GM12878 (cell line): ENCODE results near the gene NUBPL. TPM values are rescaled to one million over a fixed set of nuclear protein-coding genes. Genes with fewer than 3 reads are reported as not detected.
"Not testable (repeated sequence)": the region's sequence is repeated elsewhere in the genome, so short reads cannot be mapped to it uniquely, and the experiment has no call there.

ENCODE experiments used
- ATAC-seq: fragments of 200-7000 bp; cut with Tn5 transposase; 3 replicates; pipeline ENCODE4 v1.9.1; 2020; ENCODE audit warnings: mild to moderate bottlenecking, moderate library complexity
- BruUV-seq: library from RNA; stranded (reverse); fragments of 400-500 nt; replicated peaks from 2 replicates; lab custom pipeline; 2021; lab: Mats Ljungman, UMichigan
- CTCF ChIA-PET: fragments of 300-600 bp; sonication (Branson Sonifier 250); formaldehyde crosslinking; extraction: SDS; loops from one replicate; lab custom pipeline; 2021; ENCODE audit warnings: inconsistent platforms; lab: Yijun Ruan, JAX
- POLR2A ChIA-PET: fragments of 350-600 bp; formaldehyde crosslinking; extraction: SDS; loops from one replicate; lab custom pipeline; 2021; ENCODE audit warnings: inconsistent platforms; lab: Charles Lee
- RAD21 ChIA-PET: fragments of 300-600 bp; sonication (Branson Sonifier 250); formaldehyde crosslinking; loops from one replicate; lab custom pipeline; 2023; ENCODE audit warnings: antibody characterized with exemption; ENCODE audit not compliant: unreplicated experiment; lab: Charles Lee
- SMC1A ChIA-PET: fragments of 300-600 bp; sonication (Branson Sonifier 250); formaldehyde crosslinking; loops from one replicate; lab custom pipeline; 2023; ENCODE audit not compliant: unreplicated experiment, uncharacterized antibody; lab: Charles Lee
- DNase-seq: peaks from one replicate; pipeline ENCODE4 v3.0.0-alpha.2; 2011; ENCODE audit warnings: low read depth, low spot score
- FAIRE-seq: peaks from 3 replicates; lab custom pipeline; 2011; peaks lifted over from hg19 to GRCh38; lab: Jason Lieb, UNC
- H2AFZ ChIP-seq: 2 replicates; pipeline ENCODE4 v1.6.0; 2011; ENCODE audit warnings: low read depth, low read length, control low read depth; ENCODE audit not compliant: control insufficient read depth
- H3K27ac ChIP-seq: 2 replicates; pipeline ENCODE4 v1.5.1; 2011; ENCODE audit warnings: control low read depth; ENCODE audit not compliant: control insufficient read depth, insufficient read depth
- H3K27me3 ChIP-seq, 2 experiments: replicated peaks in 1 of 2; 2 replicates each; pipeline versions ENCODE4 v1.6.0 to v1.6.1; 2011; ENCODE audit warnings: low read length in 1 of 2; ENCODE audit not compliant: control insufficient read depth in 2 of 2, insufficient read depth in 2 of 2
- H3K36me3 ChIP-seq, 2 experiments: 2 replicates each; pipeline ENCODE4 v1.5.1; 2011; ENCODE audit warnings: low read length in 1 of 2; ENCODE audit not compliant: control insufficient read depth in 2 of 2, insufficient read depth in 2 of 2
- H3K4me1 ChIP-seq: 2 replicates; pipeline ENCODE4 v1.6.1; 2011; ENCODE audit warnings: mild to moderate bottlenecking, low read length, moderate library complexity, mixed read lengths; ENCODE audit not compliant: control insufficient read depth, insufficient read depth
- H3K4me2 ChIP-seq: 2 replicates; pipeline ENCODE4 v1.6.0; 2011; ENCODE audit warnings: control low read depth; ENCODE audit not compliant: control insufficient read depth, insufficient read depth
- H3K4me3 ChIP-seq: fragments of 200-600 bp; sonication (generic); 2 replicates; pipeline ENCODE4 v1.5.1; 2016
- H3K79me2 ChIP-seq: 2 replicates; pipeline ENCODE4 v1.6.0; 2011; ENCODE audit warnings: low read length; ENCODE audit not compliant: control insufficient read depth, insufficient read depth
- H3K9ac ChIP-seq: 2 replicates; pipeline ENCODE4 v1.8.0; 2011; ENCODE audit warnings: low read length, control low read depth, mixed read lengths; ENCODE audit not compliant: control insufficient read depth, insufficient read depth
- H3K9me3 ChIP-seq: replicated peaks from 3 replicates; pipeline ENCODE4 v1.5.1; 2011; ENCODE audit warnings: mild to moderate bottlenecking, low read length; ENCODE audit not compliant: control insufficient read depth, insufficient read depth
- H4K20me1 ChIP-seq: 2 replicates; pipeline ENCODE4 v1.6.0; 2011; ENCODE audit not compliant: control insufficient read depth, insufficient read depth
- BACH1 ChIP-seq: fragments of 450-650 bp; IDR thresholded peaks from 2 replicates; pipeline ENCODE4 v1.6.1; 2017; ENCODE audit warnings: mild to moderate bottlenecking, borderline replicate concordance
- CHD1 ChIP-seq: IDR thresholded peaks from 2 replicates; pipeline ENCODE4 v1.6.1; 2012; ENCODE audit warnings: low read depth, low read length, improper control_type of control experiment
- CHD2 ChIP-seq: IDR thresholded peaks from 2 replicates; pipeline ENCODE4 v1.6.1; 2011; ENCODE audit warnings: low read depth, low read length, improper control_type of control experiment, borderline replicate concordance
- NBN ChIP-seq: fragments of 450-650 bp; IDR thresholded peaks from 2 replicates; pipeline ENCODE4 v1.6.1; 2016
- SREBF2 ChIP-seq: IDR thresholded peaks from 2 replicates; pipeline ENCODE4 v1.6.1; 2012; ENCODE audit warnings: mild to moderate bottlenecking, low read length
- ZNF217 ChIP-seq: fragments of 450-650 bp; IDR thresholded peaks from 2 replicates; pipeline ENCODE4 v1.6.1; 2017; ENCODE audit warnings: antibody characterized with exemption, mild to moderate bottlenecking
- ZNF24 ChIP-seq: fragments of 450-650 bp; IDR thresholded peaks from 2 replicates; pipeline ENCODE4 v1.6.1; 2017; ENCODE audit warnings: antibody characterized with exemption, mild to moderate bottlenecking
- ZNF687 ChIP-seq: fragments of 450-650 bp; IDR thresholded peaks from 2 replicates; pipeline ENCODE4 v1.6.1; 2017; ENCODE audit warnings: mild to moderate bottlenecking, moderate library complexity
- WGBS: methylation state at CpG from one replicate; pipeline ENCODE4 v1.1.6; 2016; ENCODE audit warnings: low lambda C conversion rate; ENCODE audit not compliant: insufficient replicate concordance, insufficient coverage; ENCODE audit errors: missing lambda C conversion rate; 5-methylcytosine and 5-hydroxymethylcytosine counted together
- in situ Hi-C: fragments of 300-500 bp; cut with MboI; formaldehyde crosslinking; loops from 9 replicates; pipeline ENCODE4 v1.14.3; 2018; ENCODE audit warnings: mixed read lengths
- intact Hi-C: fragments of 100-400 bp; cut with micrococcal nuclease; formaldehyde crosslinking; loops from one replicate; pipeline ENCODE4 v1.14.2; 2022; ENCODE audit not compliant: unreplicated experiment
- polyA plus RNA-seq, 11 experiments: library from polyadenylated mRNA; depleted of rRNA in 4 of 11; unstranded in 6 of 11; stranded (reverse) in 5 of 11; fragments of >200 nt; fragmentation: Nextera tagmentation in 4 of 11; fragmentation: Illumina TruSeq in 1 of 11; extraction: Ambion mirVana in 4 of 11; extraction: Trizol in 1 of 11; gene quantifications; 1 replicate in 1 of 11; 2 replicates in 10 of 11; pipeline versions ENCODE4 v1.2.1 to v1.2.3, GENCODE V29; 2011 to 2016; ENCODE audit warnings: inconsistent platforms in 2 of 11, missing spikeins in 2 of 11, low read depth in 1 of 11
- total RNA-seq, 4 experiments: library from RNA; depleted of rRNA in 3 of 4; stranded (reverse); fragments of >200 nt in 3 of 4; fragmentation: Illumina TruSeq in 1 of 4; extraction: Trizol in 1 of 4; gene quantifications; 2 replicates each; pipeline versions ENCODE4 v1.2.1 to v1.2.3, GENCODE V29; 2013 to 2021

NUBPL gene
- total and polyA plus RNA-seq, 10 of the 15 experiments (the other 5 are each of a cell fraction or from before 2014, with no cell fraction given): 3.4 to 11.6 (median 8.1) TPM

- no peaks in the 10 kb centered on the region; a peak in 2 of 4 replicates for H3K36me3 ChIP-seq
- no peaks in the 10 kb centered on the region for H3K79me2 ChIP-seq
- SMC1A ChIA-PET: no interaction called here
- H3K4me2 ChIP-seq: no peak overlapping the region
- no peak overlapping the region for H3K27ac ChIP-seq
- no peaks in the 10 kb centered on the region; the same call in 1 of the 3 replicates for H3K9me3 ChIP-seq
- 78% methylated on average over 5 of the region's 5 CpGs for WGBS
- intact Hi-C loops (no loop called here), in situ Hi-C loops (no loop called here)
- DNase-seq (no peak), ATAC-seq (no peak), FAIRE-seq (no peak)
- H2AFZ ChIP-seq: no peak overlapping the region
- RAD21 ChIA-PET: no interaction called here
- CTCF ChIA-PET: no interaction called here
- no peak overlapping the region for H3K4me3 ChIP-seq
- no peaks in the 10 kb centered on the region for H3K4me1 ChIP-seq
- POLR2A ChIA-PET: no interaction called here
- no peaks in the 10 kb centered on the region for H3K27me3 ChIP-seq
- H4K20me1 ChIP-seq: no peaks in the 10 kb centered on the region
- H3K9ac ChIP-seq: no peak overlapping the region
- TF ChIP-seq NBN (no peak), ZNF217 (no peak), ZNF687 (no peak), CHD2 (no peak), CHD1 (no peak), BACH1 (no peak), SREBF2 (no peak), ZNF24 (no peak)
- BruUV-seq: no TSS peak
Observed at GRCh38 chr14:31622060-31622459, 60.9 kb downstream of the NUBPL start.

- H3K4me2 ChIP-seq, FAIRE-seq, in situ Hi-C loops, H3K9me3 ChIP-seq, CTCF ChIA-PET, H3K9ac ChIP-seq, H4K20me1 ChIP-seq, H3K4me1 ChIP-seq, RAD21 ChIA-PET, H3K27me3 ChIP-seq, H3K27ac ChIP-seq, BruUV-seq, intact Hi-C loops, POLR2A ChIA-PET, H2AFZ ChIP-seq, DNase-seq, SMC1A ChIA-PET, H3K4me3 ChIP-seq, H3K36me3 ChIP-seq, H3K79me2 ChIP-seq, ATAC-seq: not testable (repeated sequence)
- 95% methylated on average over 5 of the region's 5 CpGs for WGBS
Observed at GRCh38 chr14:31652900-31653299, 91.7 kb downstream of the NUBPL start.
